ENCODE measurements around the gene UNC45B.
"Not testable (repeated sequence)": the region's sequence is repeated elsewhere in the genome, so short reads cannot be mapped to it uniquely, and the experiment has no call there.

The UNC45B gene

DNA sequence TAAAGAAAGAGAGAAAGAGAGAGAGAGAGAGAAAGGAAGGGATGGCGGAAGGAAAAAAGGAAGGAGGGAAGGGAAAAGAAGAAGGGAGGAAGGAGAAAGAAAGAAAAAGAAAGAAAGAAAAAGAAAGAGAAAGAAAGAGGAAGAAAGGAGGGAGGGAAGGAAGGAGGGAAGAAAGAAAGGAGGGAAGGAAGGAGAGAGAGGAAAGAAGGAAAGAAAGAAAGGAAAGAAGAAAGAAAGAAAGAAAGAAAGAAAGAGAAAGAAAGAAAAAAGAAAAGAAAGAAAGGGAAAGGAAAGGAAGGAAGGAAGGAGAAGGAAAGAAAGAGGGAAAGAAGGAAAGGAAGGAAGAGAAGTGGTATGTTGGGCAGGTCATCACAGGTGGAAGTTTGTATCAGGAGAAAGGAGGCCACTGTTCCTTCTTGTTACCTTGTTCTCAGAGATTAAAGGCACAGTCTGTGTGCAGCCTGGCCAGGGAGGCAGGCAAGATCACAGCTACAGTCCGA is 27.3 kb downstream of the UNC45B start:
- DNase-seq = no peak

DNA sequence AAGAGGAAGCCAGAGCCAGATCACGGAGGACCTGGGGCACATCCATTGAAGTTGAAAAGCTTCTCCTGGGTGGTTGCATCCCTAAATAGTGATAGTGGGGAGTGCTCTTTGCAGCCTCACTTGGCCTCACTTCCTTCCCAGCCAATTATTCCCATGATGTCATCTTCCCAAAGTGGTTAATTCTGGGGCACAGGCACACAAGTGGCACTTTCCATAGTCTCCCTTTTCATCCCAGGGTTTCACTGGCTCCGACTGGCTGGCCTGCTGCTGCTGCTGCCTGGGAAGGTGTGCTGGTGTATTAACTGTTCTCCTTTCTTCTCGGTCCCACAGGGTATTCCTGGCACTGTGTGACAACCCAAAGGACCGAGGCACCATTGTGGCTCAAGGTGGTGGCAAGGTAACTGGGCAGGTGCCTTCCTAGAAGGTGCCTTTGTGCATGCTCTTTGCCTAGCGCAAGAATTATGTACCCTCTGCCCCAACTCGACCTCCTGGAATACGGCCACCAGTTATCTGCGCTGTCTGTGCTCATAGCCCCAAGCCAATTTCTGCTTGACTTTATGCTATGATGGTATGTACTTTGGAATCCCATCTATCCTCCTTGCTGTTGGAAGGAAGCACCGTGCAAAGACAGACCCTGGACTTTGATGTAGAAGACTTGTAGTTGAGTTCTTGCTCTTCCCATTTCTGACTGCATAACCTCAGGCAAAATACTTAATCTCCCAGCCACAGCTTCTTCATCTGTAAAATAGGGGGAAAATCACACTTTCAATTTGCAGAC is 28.2 kb downstream of the UNC45B start:
- no peak for DNase-seq

GRCh38 chr17:35176897-35177296 is 29.3 kb downstream of the UNC45B start:
- no peak for DNase-seq

DNA sequence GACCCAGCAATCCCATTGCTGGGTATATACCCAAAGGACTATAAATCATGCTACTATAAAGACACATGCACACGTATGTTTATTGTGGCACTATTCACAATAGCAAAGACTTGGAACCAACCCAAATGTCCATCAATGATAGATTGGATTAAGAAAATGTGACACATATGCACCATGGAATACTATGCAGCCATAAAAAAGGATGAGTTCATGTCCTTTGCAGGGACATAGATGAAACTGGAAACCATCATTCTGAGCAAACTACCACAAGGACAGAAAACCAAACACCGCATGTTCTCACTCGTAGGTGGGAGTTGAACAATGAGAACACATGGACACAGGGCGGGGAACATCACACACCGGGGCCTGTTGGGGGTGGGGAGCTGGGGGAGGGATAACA is 31.8 kb downstream of the UNC45B start:
- not testable (repeated sequence) for DNase-seq

GRCh38 chr17:35183332-35183731 is 35.7 kb downstream of the UNC45B start:
- no peak for DNase-seq

DNA sequence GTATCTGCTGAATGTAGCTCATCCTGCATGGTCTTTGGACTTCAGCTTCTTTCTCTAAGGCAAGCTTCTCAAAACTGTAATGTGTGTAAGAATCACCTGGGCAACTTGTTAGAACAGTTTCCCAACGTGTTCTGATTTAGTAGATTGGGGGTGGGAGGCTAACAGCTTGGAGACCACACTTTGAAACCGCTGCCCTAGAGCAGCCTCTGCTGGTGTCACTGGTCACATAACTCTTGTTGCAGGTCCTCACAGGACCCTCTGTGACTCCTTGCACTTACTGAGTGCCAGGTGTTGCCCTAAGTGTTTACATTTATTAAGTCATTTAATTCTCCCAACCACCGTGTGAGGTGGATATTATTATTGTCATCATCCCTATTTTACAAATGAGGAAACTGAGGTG is 36.7 kb downstream of the UNC45B start:
- no peak for DNase-seq

DNA sequence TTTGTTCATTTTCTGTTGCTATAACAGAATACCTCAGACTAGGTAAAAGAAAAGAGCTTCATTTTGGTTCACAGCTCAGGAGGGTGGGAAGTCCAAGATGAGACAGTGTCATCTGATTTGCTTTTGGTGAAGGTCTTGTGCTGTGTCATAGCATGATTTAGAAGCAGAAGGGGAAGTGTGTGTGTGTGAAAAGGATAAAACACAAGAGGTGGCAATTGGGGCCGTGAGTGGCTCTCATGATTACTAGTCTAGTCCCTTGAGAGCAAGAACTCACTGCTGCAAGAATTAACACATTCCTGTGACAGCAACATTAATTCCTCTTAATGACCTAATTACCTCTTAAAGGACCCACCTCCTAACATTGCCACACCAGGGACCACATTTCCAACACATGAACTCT is 38.2 kb downstream of the UNC45B start:
- DNase-seq = no peak

DNA sequence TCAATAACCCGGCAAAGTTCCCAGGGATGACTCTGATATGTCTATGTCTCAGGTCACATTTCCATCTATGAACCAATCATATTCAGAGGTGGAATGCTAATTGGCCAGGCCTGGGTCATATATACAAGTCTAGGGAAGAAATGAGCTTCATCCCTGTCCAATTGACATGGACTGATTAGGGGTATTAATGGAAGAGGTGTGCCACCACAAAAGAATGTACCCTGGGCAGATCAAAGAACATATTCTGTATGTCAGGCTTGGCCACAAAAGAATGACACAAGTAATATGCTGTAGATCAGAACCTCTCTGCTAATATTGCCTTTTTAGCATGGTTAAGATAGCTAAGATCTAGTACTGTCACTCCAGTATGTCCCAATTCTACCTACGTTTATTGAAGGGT is 39.9 kb downstream of the UNC45B start:
- DNase-seq = no peak

GRCh38 chr17:35188111-35188510 is 40.5 kb downstream of the UNC45B start:
- DNase-seq = no peak

DNA sequence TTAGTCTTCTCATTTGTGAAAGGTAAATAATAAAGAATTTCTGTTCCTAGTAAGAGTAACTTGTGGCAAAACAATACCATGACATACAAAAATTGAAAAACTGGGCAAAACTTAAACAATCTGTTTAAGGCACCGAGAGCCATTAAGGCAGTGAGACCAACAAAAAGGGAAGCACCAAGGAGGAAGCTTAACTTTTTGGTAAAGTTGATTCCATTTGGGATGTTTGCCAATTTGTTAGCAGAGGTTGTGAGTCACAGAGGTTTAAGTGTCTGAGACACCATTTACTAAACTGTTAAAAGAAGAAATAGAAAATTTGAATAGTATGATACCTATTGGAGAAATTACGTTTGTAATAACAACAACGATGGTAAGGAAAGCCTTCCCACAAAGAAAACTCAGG is 41.7 kb downstream of the UNC45B start:
- no peak for DNase-seq

DNA sequence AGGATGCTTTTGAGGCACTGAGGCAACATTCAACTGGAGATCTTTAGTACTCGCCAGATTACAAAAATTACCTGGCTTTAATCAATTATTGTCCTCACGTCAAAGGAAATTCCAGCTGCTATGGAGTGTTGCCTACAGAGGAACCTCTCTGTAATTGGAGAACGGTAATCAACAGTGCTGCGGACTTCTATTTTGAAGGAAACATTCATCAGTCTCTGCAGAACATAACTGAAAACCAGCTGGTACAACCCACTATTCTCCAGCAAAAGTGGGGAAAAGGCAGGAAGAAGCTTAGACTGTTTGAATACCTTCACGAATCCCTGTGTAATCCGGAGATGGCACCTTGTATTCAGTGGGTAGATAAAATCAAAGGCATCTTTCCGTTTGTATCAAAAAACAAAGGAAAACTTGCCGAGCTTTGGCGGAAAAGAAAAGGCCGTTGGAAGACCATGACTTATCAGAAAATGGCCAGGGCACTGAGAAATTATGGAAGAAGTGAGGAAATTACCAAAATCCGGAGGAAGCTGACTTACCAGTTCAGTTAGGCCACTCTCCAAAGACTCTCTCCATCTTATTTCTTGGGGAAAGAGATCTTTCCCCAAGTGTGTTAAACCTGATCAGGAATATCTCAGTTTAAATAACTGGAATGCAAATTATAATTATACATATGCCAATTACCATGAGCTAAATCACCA is 43.5 kb downstream of the UNC45B start:
- no peak for DNase-seq

DNA sequence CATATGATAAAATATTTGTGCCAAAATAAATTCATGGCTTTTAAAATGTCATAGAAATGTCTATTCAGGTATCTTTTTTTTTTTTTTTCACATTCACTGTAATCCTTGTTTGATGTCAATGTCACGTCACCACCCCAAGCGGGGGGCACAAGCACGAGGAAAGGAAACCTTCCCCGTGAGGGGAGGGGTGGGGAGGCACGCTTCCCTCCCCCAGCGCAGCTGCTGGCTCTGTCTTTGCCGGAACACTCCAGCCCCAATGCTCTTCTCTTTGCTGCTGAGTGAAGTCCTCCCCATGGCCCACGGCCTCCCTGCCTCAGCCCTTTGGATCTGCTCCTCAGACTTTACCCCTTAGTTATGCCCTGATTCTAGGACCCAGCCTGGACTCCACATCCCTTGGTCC is 45.1 kb downstream of the UNC45B start:
- no peak for DNase-seq

- DNase-seq = not testable (repeated sequence)
These were observed 46.4 kb downstream of the UNC45B start, which contains the start of gene SLC35G3 for GRCh38 chr17:35194001-35194400. TSS of gene SLC35G3 (minus strand) at chr17:35194393. CDS start at chr17:35194307, 86 bp downstream.

DNA sequence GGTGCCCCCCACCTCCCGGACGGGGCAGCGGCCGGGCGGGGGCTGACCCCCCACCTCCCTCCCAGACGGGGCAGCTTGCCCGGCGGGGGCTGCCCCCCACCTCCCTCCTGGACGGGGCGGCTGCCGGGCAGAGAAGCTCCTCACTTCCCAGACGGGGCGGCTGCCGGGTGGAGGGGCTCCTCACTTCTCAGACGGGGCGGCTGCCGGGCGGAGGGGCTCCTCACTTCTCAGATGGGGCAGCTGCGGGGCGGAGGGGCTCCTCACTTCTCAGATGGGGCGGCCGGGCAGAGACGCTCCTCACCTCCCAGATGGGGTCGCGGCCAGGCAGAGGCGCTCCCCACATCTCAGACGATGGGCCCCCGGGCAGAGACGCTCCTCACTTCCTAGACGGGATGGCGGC is 47.4 kb downstream of the UNC45B start:
- not testable (repeated sequence) for DNase-seq

GRCh38 chr17:35202582-35202981 is 55.0 kb downstream of the UNC45B start:
- not testable (repeated sequence) for DNase-seq

DNA sequence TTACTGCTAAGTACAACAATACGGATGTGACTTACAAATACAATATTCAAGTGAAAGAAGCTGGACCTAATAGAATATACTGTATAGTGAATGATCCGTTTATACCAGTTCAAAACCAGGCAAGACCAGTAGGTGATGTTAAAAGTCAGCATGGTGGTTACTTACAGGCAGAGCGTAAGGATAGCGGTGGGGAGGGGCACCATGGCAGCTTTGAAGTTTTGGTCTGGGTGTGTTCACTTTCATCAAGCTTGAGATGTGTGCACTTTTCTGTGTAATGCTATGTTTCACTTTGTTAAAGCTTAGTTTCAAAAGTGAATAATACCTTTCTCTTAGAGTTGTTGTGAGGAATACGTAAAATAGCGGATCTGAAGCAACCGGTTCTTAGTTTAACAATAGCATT is 63.1 kb downstream of the UNC45B start:
- no peak for DNase-seq

- no peak for DNase-seq
These were observed 65.1 kb downstream of the UNC45B start for GRCh38 chr17:35212668-35213067.

DNA sequence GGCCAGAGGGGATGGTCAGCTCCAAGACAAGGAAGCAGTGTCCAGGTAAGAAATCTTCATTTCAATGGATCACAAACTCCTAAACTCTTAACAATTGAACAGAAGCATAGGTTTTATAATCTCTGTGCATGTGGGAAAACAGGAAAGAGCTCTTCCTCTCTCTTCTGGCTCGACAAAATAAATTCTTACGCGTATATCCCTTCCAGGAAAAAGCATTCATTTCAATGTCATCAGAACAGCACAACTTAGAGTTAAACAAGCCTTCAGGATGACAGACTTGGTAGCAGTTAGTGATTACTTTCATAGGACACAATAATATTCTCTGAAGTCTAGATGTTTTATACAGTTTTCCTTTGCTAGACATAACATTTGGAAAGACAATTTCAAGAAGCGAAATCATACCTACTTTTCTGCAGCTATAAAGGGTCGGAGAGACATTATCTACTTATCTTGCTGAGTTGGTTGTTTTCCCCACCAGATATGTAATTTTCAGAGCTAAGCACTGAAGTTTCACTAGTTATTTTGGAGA is 65.9 kb downstream of the UNC45B start:
- no peak for DNase-seq

DNA sequence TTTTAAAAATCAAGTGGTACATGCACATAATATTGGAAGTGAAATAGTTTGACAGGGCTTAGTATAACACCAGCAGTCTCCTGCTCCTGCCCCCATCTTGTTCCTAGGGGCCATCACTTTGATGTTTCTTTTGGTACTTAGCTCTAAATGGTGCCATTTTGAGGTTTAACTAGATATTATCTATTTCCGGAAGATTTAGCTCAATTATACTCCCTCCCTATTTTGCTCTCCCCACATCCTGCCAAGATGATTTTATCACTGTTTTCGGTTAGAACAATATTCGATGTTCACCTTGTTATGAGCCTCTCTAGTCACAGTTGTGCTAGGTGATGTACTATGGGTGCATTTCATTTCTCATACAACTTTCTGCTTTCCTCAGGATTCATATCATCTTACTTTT is 66.6 kb downstream of the UNC45B start:
- peak; percentile 7 for DNase-seq

DNA sequence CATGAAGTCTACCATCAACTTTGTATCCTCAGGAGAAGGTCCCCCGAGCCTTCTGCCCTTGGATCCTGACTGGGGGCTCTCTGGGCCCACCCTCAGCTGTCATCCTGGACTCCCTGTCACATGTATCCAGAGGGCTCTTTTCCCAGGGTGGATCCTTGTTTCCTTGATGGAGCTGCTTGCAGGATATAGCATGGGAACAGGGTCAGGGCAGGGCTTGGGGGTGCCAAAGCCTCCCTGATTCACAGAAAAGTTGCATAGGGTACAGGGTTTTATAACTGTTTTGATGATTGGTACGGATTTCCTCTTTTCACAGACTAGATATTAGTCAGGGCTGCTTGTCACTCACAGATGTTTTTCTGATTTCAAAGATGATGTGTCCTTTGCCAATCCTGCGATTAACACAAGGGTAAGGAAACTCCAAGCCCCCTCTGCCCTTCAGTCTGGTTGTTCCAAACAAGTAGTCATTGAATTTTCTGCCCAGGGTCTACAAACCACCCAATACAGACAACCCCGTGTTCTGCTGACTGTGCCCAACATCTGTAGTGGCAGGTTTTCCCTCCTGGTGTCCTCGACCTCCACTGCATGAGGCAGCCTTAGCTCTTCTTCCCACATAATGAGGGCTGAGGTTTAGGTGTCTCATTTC is 67.1 kb downstream of the UNC45B start:
- peak; percentile 36 for DNase-seq

GRCh38 chr17:35217107-35217506 is 69.5 kb downstream of the UNC45B start:
- no peak for DNase-seq

GRCh38 chr17:35218915-35219314 is 71.3 kb downstream of the UNC45B start:
- DNase-seq = no peak

- no peak for DNase-seq
These were observed 74.8 kb downstream of the UNC45B start for GRCh38 chr17:35222452-35222851.

DNA sequence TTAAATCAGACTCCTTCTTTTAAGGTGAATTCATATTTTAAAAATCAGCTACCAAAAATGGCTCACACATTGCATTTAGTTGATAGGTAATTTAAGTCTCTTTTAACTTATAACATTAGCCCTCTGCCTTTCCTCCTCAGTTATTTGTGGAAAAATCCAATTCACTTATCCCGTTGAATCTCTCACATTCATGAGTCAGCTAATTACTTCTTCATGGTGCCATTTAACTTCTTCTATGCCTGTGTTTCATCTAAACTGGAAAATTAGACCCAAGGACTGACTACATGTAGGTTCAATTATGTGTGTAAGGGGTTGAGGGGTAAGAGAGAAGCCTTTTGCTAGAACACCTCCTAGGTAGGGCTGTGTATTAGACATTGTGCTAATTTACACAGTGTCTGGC is 76.8 kb downstream of the UNC45B start:
- no peak for DNase-seq
